Lower lobe of right lung (tissue), 2 donors: Measurements from ENCODE around the gene RPS28. TPM values are rescaled to one million over a fixed set of nuclear protein-coding genes. Genes with fewer than 3 reads are reported as not detected.
A peak's percentile ranks its signal among the peaks of the same experiment; 100 is the strongest.

Experiments
- ATAC-seq, 2 donors: fragments of 200-7000 bp; cut with Tn5 transposase; one replicate each; pipeline ENCODE4 v1.9.1; 2020 to 2022; ENCODE audit warnings: mild to moderate bottlenecking in 2 of 2, moderate library complexity in 2 of 2
- DNase-seq: peaks from one replicate; pipeline ENCODE4 v3.0.0-alpha.2; 2020
- H3K27ac ChIP-seq: fragments of 200-600 bp; one replicate; pipeline ENCODE4 v1.8.0; 2022
- H3K27me3 ChIP-seq: fragments of 200-600 bp; one replicate; pipeline ENCODE4 v1.8.0; 2022; ENCODE audit warnings: low read depth
- H3K36me3 ChIP-seq: fragments of 200-600 bp; one replicate; pipeline ENCODE4 v1.8.0; 2022; ENCODE audit warnings: mild to moderate bottlenecking
- H3K4me1 ChIP-seq: fragments of 200-600 bp; one replicate; pipeline ENCODE4 v1.8.0; 2022
- H3K4me3 ChIP-seq: fragments of 200-600 bp; one replicate; pipeline ENCODE4 v1.8.0; 2022; ENCODE audit warnings: mild to moderate bottlenecking
- H3K9me3 ChIP-seq: fragments of 200-600 bp; one replicate; pipeline ENCODE4 v1.8.0; 2022
- intact Hi-C: fragments of 100-400 bp; cut with DNase I; formaldehyde crosslinking; loops from one replicate; pipeline ENCODE4 v1.11.0; 2022
- total RNA-seq: library from RNA; stranded (reverse); fragmentation: NEBNext Ultra II Directional; extraction: Animal tissue kit (Norgen Biotek cat#: 25700); gene quantifications from one replicate; pipeline ENCODE4 v1.2.1, GENCODE V29; 2021
- TF ChIP-seq, protein P1 (sequence below): fragments of 200-600 bp; IDR thresholded peaks from one replicate; pipeline ENCODE4 v1.8.0; 2022; ENCODE audit warnings: antibody characterized with exemption, mild to moderate bottlenecking
- donor health status: DM: no; HTN: yes; CAD: no; lungs with severe emphysema.

Gene RPS28
- total RNA-seq, 1 donor from 2014 or later = 1,461 TPM

DNA sequence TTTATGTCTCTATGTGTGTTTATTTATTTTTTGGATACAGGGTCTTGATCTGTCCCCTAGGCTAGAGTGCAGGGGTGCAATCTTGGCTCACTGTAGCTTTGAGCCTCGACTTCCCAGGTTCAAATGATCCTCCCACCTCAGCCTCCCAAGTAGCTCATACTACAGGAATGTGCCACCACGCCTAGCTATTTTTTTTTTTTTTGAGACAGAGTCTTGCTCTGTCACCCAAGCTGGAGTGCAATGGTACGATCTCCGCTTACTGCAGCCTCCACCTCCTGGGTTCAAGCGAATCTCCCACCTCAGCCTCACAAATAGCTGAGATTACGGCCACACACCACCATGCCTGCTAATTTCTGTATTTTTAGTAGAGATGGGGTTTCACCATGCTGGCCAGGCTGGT, 37.7 kb downstream of the RPS28 start:
- Histone ChIP-seq H3K27ac (no peak overlapping the region), H3K36me3 (no peaks in the 10 kb centered on the region), H3K27me3 (no peaks in the 10 kb centered on the region), H3K9me3 (no peaks in the 10 kb centered on the region), H3K4me3 (no peak overlapping the region), H3K4me1 (peaks cover 48% of the 10 kb centered on the region)
- ATAC-seq (no peak), DNase-seq (no peak)
- intact Hi-C loops = no loop called here
- TF ChIP-seq, protein P1, sequence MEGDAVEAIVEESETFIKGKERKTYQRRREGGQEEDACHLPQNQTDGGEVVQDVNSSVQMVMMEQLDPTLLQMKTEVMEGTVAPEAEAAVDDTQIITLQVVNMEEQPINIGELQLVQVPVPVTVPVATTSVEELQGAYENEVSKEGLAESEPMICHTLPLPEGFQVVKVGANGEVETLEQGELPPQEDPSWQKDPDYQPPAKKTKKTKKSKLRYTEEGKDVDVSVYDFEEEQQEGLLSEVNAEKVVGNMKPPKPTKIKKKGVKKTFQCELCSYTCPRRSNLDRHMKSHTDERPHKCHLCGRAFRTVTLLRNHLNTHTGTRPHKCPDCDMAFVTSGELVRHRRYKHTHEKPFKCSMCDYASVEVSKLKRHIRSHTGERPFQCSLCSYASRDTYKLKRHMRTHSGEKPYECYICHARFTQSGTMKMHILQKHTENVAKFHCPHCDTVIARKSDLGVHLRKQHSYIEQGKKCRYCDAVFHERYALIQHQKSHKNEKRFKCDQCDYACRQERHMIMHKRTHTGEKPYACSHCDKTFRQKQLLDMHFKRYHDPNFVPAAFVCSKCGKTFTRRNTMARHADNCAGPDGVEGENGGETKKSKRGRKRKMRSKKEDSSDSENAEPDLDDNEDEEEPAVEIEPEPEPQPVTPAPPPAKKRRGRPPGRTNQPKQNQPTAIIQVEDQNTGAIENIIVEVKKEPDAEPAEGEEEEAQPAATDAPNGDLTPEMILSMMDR = no peak

DNA sequence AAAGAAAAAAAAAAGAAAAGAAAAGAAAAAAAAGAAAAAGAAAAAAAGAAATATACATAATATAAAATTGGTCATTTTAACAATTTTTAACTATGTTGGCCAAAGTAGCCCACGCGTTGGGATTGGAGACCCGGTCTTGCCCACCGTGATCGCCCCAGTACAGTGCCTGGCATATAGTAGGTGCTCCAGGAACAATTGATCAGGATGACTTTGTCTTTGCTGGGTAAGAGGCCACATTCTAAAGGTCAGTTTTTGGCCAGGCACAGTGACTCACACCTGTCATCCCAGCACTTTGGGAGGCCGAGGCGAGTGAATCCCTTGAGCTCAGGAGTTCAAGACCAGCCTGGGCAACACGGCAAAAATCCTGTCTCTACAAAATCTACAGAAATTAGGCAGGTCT, 38.9 kb downstream of the RPS28 start:
- Histone ChIP-seq H3K9me3 (no peaks in the 10 kb centered on the region), H3K4me1 (peaks cover 51% of the 10 kb centered on the region), H3K27me3 (peaks cover 6% of the 10 kb centered on the region), H3K27ac (no peak overlapping the region), H3K4me3 (no peak overlapping the region), H3K36me3 (no peaks in the 10 kb centered on the region)
- DNase-seq = no peak
- ATAC-seq = no peak
- TF ChIP-seq, protein P1 = no peak
- intact Hi-C loops = no loop called here

DNA sequence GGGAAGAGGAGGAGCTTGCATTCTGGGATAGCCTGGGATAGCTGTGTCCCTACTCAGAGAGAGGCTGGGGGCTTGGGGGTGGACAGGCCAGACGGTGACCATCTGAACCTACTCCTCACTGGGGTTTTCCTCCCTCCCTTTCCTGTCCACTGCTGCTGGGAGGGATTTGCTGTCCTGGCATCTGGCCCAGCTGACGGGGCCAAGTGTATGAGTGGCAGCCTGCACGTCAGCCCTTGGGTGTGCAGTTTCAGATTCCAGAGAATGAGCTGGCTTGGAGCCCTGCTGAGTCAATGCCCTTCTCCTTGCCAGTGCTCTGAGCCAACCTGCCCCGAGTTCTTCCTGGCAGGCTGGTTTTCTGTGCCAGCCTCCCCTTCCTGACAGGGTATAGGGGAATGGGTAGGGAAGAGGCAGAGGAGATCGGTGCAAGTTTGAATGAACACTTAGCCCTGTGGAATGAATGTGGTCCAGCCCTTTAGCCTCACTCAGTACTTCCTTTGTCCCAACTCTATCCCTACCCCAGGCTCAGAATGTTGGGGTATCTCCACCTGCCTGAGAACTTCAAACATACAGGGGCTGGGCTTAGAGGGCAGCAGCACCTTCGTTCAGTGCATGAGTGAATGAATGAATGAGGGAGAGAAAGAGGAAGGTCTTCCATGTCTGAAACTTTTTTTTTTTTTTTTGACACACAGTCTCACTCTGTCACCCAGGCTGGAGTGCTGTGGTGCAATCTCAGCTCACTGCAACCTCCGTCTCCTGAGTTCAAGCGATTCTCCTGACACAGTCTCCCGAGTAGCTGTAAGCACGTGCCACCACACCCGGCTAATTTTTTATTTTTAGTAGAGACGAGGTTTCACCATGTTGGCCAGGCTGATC, 40.9 kb downstream of the RPS28 start:
- peaks cover 57% of the 10 kb centered on the region for H3K4me1 ChIP-seq

DNA sequence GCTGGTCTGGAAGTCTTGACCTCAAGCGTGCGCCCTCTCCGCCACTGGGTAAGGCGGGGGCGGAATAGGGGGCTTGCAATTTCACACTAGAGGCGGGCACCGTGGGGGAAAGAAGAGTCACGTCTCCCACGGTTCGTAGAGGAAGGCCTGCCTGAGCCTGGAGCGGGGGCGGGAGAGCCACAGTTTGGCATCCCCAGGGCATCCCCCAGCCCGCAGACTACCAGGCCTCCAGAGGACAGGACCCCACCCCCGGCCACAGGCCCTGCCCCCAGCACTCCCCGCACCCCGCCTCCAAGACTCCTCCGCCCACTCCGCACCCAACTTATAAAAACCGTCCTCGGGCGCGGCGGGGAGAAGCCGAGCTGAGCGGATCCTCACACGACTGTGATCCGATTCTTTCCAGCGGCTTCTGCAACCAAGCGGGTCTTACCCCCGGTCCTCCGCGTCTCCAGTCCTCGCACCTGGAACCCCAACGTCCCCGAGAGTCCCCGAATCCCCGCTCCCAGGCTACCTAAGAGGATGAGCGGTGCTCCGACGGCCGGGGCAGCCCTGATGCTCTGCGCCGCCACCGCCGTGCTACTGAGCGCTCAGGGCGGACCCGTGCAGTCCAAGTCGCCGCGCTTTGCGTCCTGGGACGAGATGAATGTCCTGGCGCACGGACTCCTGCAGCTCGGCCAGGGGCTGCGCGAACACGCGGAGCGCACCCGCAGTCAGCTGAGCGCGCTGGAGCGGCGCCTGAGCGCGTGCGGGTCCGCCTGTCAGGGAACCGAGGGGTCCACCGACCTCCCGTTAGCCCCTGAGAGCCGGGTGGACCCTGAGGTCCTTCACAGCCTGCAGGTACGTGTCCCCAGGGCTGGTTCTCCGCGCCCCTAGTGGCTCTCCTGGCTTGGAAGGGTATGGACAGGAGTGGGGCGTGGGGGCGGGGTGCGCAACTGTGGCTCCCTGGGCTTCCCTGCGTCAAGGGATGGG, 42.8 kb downstream of the RPS28 start, which contains the start of gene ANGPTL4:
TSS of gene ANGPTL4 (plus strand) at position 353 of the 969 bp plus-strand sequence. CDS start at position 520, 167 bp downstream.
- TF ChIP-seq, protein P1 = no peak
- DNase-seq (peak; percentile 60), ATAC-seq (peak; percentile 50 to 53)
- Histone ChIP-seq H3K4me1 (peaks cover 74% of the 10 kb centered on the region), H3K27ac (peak within 1 kb of the TSS; percentile 77), H3K36me3 (peaks cover 2% of the 10 kb centered on the region), H3K27me3 (peaks cover 6% of the 10 kb centered on the region), H3K4me3 (peak within 1 kb of the TSS; percentile 64), H3K9me3 (no peaks in the 10 kb centered on the region)
- intact Hi-C loops = no loop called here

More for the DNA sequence above, 40.9 kb downstream of the RPS28 start:
- Histone ChIP-seq H3K27ac (peak overlapping the region; percentile 77), H3K4me3 (no peak overlapping the region), H3K9me3 (no peaks in the 10 kb centered on the region), H3K27me3 (peaks cover 6% of the 10 kb centered on the region), H3K36me3 (no peaks in the 10 kb centered on the region)
- peak; percentile 93 for DNase-seq
- intact Hi-C loops = no loop called here
- peak; percentile 90 to 91 for ATAC-seq
- TF ChIP-seq, protein P1 = no peak

DNA sequence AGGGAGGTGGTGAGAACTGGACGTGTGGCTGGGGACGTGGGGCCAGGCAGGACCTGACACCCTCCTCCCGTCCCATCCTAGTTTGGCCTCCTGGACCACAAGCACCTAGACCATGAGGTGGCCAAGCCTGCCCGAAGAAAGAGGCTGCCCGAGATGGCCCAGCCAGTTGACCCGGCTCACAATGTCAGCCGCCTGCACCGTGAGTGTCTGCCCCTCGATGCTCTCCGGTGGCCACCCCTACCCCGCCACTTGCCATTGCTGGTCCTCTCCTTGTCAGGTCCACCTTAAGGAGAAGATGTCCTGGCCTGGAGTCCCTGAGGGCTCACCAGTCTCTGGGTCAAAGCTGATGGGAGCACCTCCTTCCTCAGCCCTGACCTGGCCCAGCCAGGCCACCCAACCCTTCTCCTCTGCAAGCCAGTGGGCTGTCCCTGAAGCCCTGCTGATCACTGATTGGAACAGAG, 44.9 kb downstream of the RPS28 start:
- H3K27me3 ChIP-seq = peaks cover 6% of the 10 kb centered on the region
- H3K36me3 ChIP-seq = peaks cover 10% of the 10 kb centered on the region
- TF ChIP-seq, protein P1 = no peak
- no peak for ATAC-seq
- no peaks in the 10 kb centered on the region for H3K9me3 ChIP-seq
- intact Hi-C loops = no loop called here
- H3K4me3 ChIP-seq = no peak overlapping the region
- peak overlapping the region; percentile 18 for H3K27ac ChIP-seq
- peaks cover 72% of the 10 kb centered on the region for H3K4me1 ChIP-seq
- DNase-seq = peak; percentile 36
